CD4-positive, alpha-beta T cell treated with Interleukin-1 beta for 1 hour (primary cell): ENCODE data around the gene TACR1.
"Not testable (repeated sequence)": the region's sequence is repeated elsewhere in the genome, so short reads cannot be mapped to it uniquely, and the experiment has no call there.

ENCODE experiments used
- DNase-seq, 2 donors: peaks; one replicate each; pipeline ENCODE4 v3.0.0-alpha.2; 2020 to 2022

TACR1 gene

GRCh38 chr2:75199428-75200011 is at the start of gene TACR1:
TSS of gene TACR1 (minus strand) at chr2:75199520. CDS start at chr2:75198934, 586 bp downstream.
- DNase-seq, result peak; percentile 38 to 40

- DNase-seq, result not testable (repeated sequence)
Measured at GRCh38 chr2:75248581-75248980, 49.3 kb upstream of the TACR1 start.

- no peak for DNase-seq
Measured at GRCh38 chr2:75246441-75247167, 47.3 kb upstream of the TACR1 start.

- no peak for DNase-seq
Measured at GRCh38 chr2:75243219-75243618, 43.9 kb upstream of the TACR1 start.

GRCh38 chr2:75241696-75242095 is 42.4 kb upstream of the TACR1 start:
- no peak for DNase-seq

GRCh38 chr2:75238670-75239330 is 39.5 kb upstream of the TACR1 start:
- no peak for DNase-seq

- no peak for DNase-seq
Measured at GRCh38 chr2:75237296-75237695, 38.0 kb upstream of the TACR1 start.

GRCh38 chr2:75233965-75234364 is 34.6 kb upstream of the TACR1 start:
- no peak for DNase-seq

GRCh38 chr2:75226617-75227016 is 27.3 kb upstream of the TACR1 start:
- DNase-seq, result no peak

GRCh38 chr2:75226099-75226498 is 26.8 kb upstream of the TACR1 start:
- no peak for DNase-seq

GRCh38 chr2:75224636-75225094 is 25.3 kb upstream of the TACR1 start:
- no peak for DNase-seq

GRCh38 chr2:75222527-75222926 is 23.2 kb upstream of the TACR1 start:
- no peak for DNase-seq

- DNase-seq, result no peak
Measured at GRCh38 chr2:75221862-75222261, 22.5 kb upstream of the TACR1 start.

- not testable (repeated sequence) for DNase-seq
Measured at GRCh38 chr2:75219213-75219612, 19.9 kb upstream of the TACR1 start.

- DNase-seq, result peak in 1 of 2 donors; percentile 31
Measured at GRCh38 chr2:75211266-75211770, 12.0 kb upstream of the TACR1 start.

- DNase-seq, result no peak
Measured at GRCh38 chr2:75210409-75210808, 11.1 kb upstream of the TACR1 start.

- no peak for DNase-seq
Measured at GRCh38 chr2:75208738-75209137, 9.4 kb upstream of the TACR1 start.

- DNase-seq, result no peak
Measured at GRCh38 chr2:75204833-75205232, 5.5 kb upstream of the TACR1 start.

- no peak for DNase-seq
Measured at GRCh38 chr2:75202359-75202758, 3.0 kb upstream of the TACR1 start.

- DNase-seq, result no peak
Measured at GRCh38 chr2:75200140-75201096, 1.1 kb upstream of the TACR1 start.

GRCh38 chr2:75195076-75195691 is 4.1 kb downstream of the TACR1 start:
- DNase-seq, result no peak
